Adipocyte (in vitro differentiated cells): ENCODE measurements around the gene SLC24A3.

Experiments used
- DNase-seq: peaks from one replicate; pipeline ENCODE4 v3.0.0-alpha.2; 2015; ENCODE audit warnings: low read depth
- H3K27me3 ChIP-seq: replicated peaks from 2 replicates; pipeline ENCODE4 v1.7.0; 2013; ENCODE audit warnings: mild to moderate bottlenecking, low read length, moderate library complexity; ENCODE audit not compliant: control insufficient read depth, insufficient read depth
- H3K36me3 ChIP-seq: 2 replicates; pipeline ENCODE4 v1.7.0; 2013; ENCODE audit warnings: low read length, mild to moderate bottlenecking, moderate library complexity; ENCODE audit not compliant: control insufficient read depth, insufficient read depth, severe bottlenecking
- H3K4me1 ChIP-seq: 2 replicates; pipeline ENCODE4 v1.7.0; 2013; ENCODE audit warnings: mild to moderate bottlenecking, low read length, moderate library complexity; ENCODE audit not compliant: control insufficient read depth, insufficient read depth
- H3K4me3 ChIP-seq: 2 replicates; pipeline ENCODE4 v1.7.0; 2013; ENCODE audit warnings: mild to moderate bottlenecking, low read length, moderate library complexity
- H3K9ac ChIP-seq: 2 replicates; pipeline ENCODE4 v1.7.0; 2013; ENCODE audit warnings: mild to moderate bottlenecking, low read length, moderate library complexity
- H3K9me3 ChIP-seq: 2 replicates; pipeline ENCODE4 v1.7.0; 2013; ENCODE audit warnings: mild to moderate bottlenecking, low read length, moderate library complexity; ENCODE audit not compliant: control insufficient read depth

The SLC24A3 gene

DNA sequence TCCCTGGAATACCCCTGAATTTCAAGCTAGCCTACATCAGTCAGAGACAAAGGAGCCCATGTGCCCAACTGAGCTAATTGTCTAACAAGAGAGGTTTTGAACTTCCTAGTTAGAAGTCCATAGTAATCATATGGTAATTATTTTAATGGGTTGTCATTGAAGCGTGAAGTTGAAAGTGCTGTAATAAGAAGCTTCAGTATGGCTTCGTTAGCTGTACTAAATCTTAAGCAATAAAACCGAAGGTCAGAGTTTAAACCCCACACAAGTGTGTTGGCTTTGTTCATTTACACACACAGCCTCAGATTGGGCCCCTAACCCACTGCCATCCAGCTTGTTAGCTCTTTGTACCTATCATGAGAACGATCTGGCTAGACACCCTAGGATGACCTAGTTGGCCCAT lies 350.0 kb downstream of the SLC24A3 start:
- no peak overlapping the region for H3K9ac ChIP-seq
- H3K4me1 ChIP-seq, result peaks cover 5% of the 10 kb centered on the region
- peaks cover 7% of the 10 kb centered on the region for H3K9me3 ChIP-seq
- no peak overlapping the region for H3K4me3 ChIP-seq
- no peaks in the 10 kb centered on the region for H3K36me3 ChIP-seq
- DNase-seq, result no peak
- H3K27me3 ChIP-seq, result peaks cover 7% of the 10 kb centered on the region

DNA sequence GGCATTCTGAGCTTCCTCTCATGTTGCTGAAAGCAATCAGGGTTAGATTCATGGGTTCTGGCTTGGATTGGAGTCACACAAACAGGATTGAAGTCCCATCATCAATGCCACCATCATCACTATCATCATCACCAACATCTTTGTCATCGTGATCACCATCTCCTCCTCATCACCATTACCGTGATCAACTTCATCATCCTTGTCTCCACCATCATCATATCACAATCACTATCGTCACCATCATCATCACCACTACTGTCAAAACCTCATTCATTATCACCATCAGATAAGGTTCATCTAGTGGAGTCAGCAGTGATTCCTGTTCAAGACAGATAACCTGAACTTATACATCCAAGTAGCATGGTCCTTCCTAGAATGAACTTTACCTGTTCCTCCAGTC lies 351.8 kb downstream of the SLC24A3 start:
- Histone ChIP-seq H3K9ac (no peak overlapping the region), H3K4me1 (peaks cover 5% of the 10 kb centered on the region), H3K27me3 (peaks cover 5% of the 10 kb centered on the region), H3K9me3 (no peaks in the 10 kb centered on the region), H3K4me3 (no peak overlapping the region), H3K36me3 (no peaks in the 10 kb centered on the region)
- DNase-seq, result no peak

DNA sequence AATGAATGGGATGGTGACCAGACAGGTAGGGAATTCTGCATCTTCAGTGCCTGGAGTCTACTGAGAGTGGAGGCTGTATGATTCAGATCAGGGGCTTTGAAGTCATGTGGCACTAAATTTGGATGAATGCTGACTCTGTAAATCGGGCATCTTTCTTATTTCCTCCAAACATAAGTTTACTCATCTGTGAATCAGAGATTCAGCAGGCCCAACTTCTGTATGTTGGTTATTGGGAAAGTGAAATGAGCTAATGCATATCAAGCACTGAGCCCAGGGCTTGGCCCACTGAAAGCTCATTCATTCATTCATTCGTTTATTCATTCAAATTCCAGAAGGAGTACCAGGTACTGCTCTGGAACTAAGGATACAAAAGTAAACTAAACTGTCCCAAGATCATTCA lies 353.3 kb downstream of the SLC24A3 start:
- Histone ChIP-seq H3K36me3 (no peaks in the 10 kb centered on the region), H3K4me1 (peaks cover 5% of the 10 kb centered on the region), H3K9ac (no peak overlapping the region), H3K9me3 (no peaks in the 10 kb centered on the region), H3K4me3 (no peak overlapping the region), H3K27me3 (peaks cover 7% of the 10 kb centered on the region)
- no peak for DNase-seq

DNA sequence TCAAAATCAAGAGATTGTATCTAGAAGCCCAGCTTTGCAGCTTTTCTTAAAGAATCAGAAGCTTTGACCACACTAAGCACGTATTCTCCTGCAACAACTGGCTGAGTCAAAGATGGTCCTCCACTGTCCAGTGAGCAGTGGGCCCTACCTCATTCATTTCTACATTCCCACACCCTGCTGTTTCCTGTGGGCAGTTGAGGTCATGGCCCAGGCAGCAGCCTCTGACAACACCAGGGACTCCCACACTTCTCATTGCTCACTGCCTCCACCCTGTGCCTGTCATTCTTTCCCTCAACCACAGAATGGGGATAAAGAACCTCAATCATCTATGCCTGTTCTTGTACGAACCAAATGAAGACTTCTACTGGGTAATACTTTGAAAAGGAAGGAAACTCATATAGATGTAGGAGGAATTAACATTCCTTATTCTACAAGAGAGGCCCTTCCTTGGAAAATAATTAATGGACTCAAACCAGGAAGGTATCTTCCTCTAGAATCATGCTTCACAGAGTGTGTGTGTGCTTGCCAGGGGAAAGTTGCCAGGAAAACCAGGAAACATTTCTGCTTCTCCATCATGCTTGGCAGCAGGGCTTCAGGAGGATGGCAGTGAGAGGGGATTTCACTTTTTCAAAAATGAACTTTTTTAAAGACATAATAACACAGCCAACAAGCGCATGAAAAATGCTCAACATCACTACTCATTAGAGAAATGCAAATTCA lies 353.9 kb downstream of the SLC24A3 start:
- H3K36me3 ChIP-seq, result no peaks in the 10 kb centered on the region
- DNase-seq, result no peak
- no peak overlapping the region for H3K4me3 ChIP-seq
- peaks cover 12% of the 10 kb centered on the region for H3K27me3 ChIP-seq
- no peaks in the 10 kb centered on the region for H3K9me3 ChIP-seq
- no peaks in the 10 kb centered on the region for H3K4me1 ChIP-seq
- no peak overlapping the region for H3K9ac ChIP-seq

DNA sequence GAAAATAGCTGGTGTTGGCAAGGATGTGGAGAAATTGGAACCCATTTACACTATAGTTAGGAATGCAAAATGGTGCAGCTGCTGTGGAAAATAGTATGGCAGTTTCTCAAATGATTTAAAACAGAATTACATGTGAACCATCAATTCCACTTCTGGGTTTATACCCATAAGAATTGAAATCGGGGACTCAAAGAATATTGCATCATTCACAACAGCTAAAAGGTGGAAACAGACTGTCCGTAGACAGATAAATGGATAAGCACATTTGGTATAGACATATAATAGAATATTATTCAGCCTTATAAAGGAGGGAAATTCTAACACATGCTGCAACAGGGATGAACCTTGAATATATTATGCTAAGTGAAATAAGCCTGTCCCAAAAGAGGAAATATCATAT lies 355.7 kb downstream of the SLC24A3 start:
- no peaks in the 10 kb centered on the region for H3K4me1 ChIP-seq
- no peak for DNase-seq
- no peaks in the 10 kb centered on the region for H3K9me3 ChIP-seq
- H3K36me3 ChIP-seq, result no peaks in the 10 kb centered on the region
- peaks cover 7% of the 10 kb centered on the region for H3K27me3 ChIP-seq
- H3K4me3 ChIP-seq, result no peak overlapping the region
- no peak overlapping the region for H3K9ac ChIP-seq

DNA sequence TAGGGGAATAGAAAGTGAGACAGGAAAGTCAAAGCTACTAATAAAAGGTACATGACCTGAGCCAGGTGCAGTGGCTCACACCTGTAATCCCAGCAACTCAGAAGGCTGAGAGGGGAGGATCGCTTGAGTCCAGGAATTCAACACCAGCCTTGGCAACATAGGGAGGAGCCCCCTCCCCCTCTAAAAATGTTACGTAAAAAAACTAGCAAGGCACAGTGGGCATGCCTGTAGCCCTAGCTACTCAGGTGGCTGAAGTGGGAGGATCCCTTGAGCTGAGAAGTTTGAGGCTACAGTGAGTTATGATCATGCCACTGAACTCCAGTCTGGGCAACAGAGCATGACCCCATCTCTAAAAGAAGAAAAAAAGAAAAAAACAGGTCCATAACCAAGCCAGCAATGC lies 359.6 kb downstream of the SLC24A3 start:
- H3K4me1 ChIP-seq, result no peaks in the 10 kb centered on the region
- no peak overlapping the region for H3K9ac ChIP-seq
- H3K36me3 ChIP-seq, result no peaks in the 10 kb centered on the region
- H3K9me3 ChIP-seq, result no peaks in the 10 kb centered on the region
- DNase-seq, result no peak
- H3K27me3 ChIP-seq, result peaks cover 7% of the 10 kb centered on the region
- H3K4me3 ChIP-seq, result no peak overlapping the region

DNA sequence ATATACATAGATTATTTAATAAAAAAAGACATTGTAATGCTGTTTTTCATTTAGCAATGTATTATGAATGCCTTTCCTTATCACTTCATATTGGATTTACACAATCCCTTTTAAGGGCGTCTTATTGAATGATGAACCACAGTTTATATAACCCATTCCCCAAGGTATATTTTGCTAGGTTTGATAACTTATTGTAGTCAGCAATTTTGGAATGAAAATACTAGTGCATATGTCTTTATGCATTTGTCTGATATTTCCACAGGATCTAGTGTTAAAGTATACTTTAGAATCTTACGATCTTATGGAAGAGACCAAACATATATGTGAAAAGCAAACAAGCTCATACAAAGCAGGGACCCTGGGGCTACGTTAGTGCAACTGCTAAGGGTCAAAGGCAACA lies 365.2 kb downstream of the SLC24A3 start:
- no peak overlapping the region for H3K9ac ChIP-seq
- DNase-seq, result no peak

DNA sequence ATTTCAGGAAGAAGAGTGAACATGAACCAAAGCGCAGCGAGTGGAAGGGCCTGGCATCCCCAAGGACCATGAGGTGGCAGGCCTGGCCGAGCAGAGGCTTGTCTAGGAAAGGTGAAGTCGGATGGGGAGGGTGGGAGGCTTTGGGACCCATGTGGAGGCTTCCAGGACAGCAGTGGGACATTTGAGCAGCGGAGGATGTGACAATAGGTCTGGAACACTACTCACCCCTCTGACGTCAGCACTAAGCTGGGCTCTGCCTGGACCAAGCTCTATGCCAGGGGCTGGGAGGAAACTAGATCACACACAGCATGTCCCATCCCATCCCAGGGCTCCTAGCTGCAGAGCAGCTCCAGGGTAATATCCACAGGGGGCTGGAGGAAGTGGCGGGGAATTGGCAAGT lies 370.3 kb downstream of the SLC24A3 start:
- DNase-seq, result no peak
- Histone ChIP-seq H3K36me3 (no peaks in the 10 kb centered on the region), H3K4me3 (no peak overlapping the region), H3K27me3 (peaks cover 35% of the 10 kb centered on the region), H3K9me3 (no peaks in the 10 kb centered on the region), H3K4me1 (no peaks in the 10 kb centered on the region), H3K9ac (no peak overlapping the region)

More for the DNA sequence above, 365.2 kb downstream of the SLC24A3 start:
- peaks cover 13% of the 10 kb centered on the region for H3K27me3 ChIP-seq
- no peaks in the 10 kb centered on the region for H3K36me3 ChIP-seq
- no peaks in the 10 kb centered on the region for H3K4me1 ChIP-seq
- no peaks in the 10 kb centered on the region for H3K9me3 ChIP-seq
- no peak overlapping the region for H3K4me3 ChIP-seq

DNA sequence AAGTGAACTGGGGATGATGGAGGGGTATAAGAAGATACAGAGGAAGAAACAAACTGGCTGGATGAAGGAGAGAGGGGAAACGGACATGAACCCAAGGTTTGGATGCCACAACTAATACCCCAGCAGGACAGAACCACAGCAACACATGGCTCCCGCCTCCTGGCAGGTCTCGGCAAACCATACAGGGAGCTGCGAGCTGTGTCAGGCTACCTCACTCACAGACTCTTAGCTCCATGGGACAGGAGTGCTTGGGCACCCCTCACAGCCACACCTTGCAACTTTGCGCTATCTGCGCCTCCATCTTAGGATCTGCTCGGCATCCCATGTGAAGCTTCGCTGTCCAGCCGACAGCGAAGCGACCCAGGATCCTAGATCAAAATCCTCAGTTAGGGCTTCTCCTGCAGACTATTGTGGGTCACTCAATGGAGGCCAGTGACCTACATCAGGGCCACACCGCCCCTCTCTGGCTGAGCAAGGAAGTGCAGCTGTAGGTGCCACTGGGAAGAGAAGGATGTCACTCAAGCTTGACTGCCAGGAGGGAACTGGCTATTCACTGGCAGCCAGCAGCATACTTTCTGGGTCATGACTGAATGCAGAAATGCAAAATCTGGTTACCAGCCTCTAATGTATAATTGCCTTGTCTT lies 371.2 kb downstream of the SLC24A3 start:
- DNase-seq, result peak; percentile 72
- Histone ChIP-seq H3K9ac (no peak overlapping the region), H3K9me3 (no peaks in the 10 kb centered on the region), H3K4me1 (no peaks in the 10 kb centered on the region), H3K4me3 (no peak overlapping the region), H3K27me3 (peaks cover 35% of the 10 kb centered on the region), H3K36me3 (no peaks in the 10 kb centered on the region)

DNA sequence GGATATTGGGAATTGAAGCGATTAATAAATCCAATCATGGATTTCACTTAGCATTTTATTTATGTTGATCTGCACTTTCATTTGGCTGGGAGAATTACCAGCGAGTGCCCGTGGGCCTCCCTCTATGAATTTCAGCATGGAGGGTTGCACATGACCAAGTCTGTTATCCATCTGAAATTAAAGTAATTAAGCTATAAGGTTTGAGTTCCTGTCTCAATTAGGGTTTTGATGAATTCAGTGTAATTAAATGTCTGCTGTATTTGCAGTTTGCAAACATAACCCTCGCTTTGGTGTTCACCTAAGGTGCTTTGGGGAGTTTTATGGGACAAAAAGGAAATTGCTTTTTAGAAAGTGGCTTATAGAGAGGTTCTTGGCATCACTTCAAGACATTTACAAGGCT lies 375.8 kb downstream of the SLC24A3 start:
- Histone ChIP-seq H3K4me1 (no peaks in the 10 kb centered on the region), H3K4me3 (no peak overlapping the region), H3K9me3 (no peaks in the 10 kb centered on the region), H3K36me3 (no peaks in the 10 kb centered on the region), H3K27me3 (peaks cover 17% of the 10 kb centered on the region), H3K9ac (no peak overlapping the region)
- no peak for DNase-seq

DNA sequence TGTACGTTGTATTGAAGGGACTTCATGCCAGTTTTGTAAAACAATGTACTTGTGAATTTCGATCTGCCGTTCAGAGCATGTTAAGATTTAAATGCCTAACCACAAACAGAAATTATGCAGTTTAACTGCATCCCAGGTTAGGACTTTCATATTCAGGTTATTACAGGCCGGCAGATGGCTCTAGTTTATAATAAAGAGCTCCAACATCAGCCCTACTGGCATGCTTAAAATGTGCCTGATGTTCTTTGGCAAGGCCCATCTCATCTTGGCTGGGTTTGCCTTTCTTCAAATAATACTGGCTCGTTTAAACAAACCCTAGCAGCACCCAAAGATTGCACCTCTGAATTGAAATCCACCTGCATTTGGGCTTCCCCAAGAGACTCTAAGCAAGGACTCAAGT lies 376.3 kb downstream of the SLC24A3 start:
- Histone ChIP-seq H3K9me3 (no peaks in the 10 kb centered on the region), H3K4me1 (no peaks in the 10 kb centered on the region), H3K4me3 (no peak overlapping the region), H3K9ac (no peak overlapping the region), H3K27me3 (peaks cover 17% of the 10 kb centered on the region), H3K36me3 (no peaks in the 10 kb centered on the region)
- DNase-seq, result no peak
